B cell (primary cell): ENCODE data around the gene SFSWAP.

Experiments used
- CTCF ChIP-seq: fragments of 200-600 bp; IDR thresholded peaks from one replicate; pipeline ENCODE4 v1.8.0; 2022; ENCODE audit warnings: antibody characterized with exemption, mild to moderate bottlenecking
- EZH2 ChIP-seq: IDR thresholded peaks from 2 replicates; pipeline ENCODE4 v1.6.1; 2012; ENCODE audit warnings: borderline replicate concordance, low read depth, mild to moderate bottlenecking, moderate library complexity, low read length; ENCODE audit not compliant: insufficient read depth, poor library complexity, severe bottlenecking

- TF ChIP-seq EZH2: no peak
- no peak for TF ChIP-seq CTCF
Measured at GRCh38 chr12:131829791-131830334, 119.0 kb downstream of the SFSWAP start.
